CD1c-positive myeloid dendritic cell (primary cell): Measurements from ENCODE around the gene FLVCR2.
"Not testable (repeated sequence)": the region's sequence is repeated elsewhere in the genome, so short reads cannot be mapped to it uniquely, and the experiment has no call there.

ENCODE experiments used
- DNase-seq: peaks from one replicate; pipeline ENCODE4 v3.0.0-alpha.2; 2016; ENCODE audit errors: extremely low spot score

The FLVCR2 gene

DNA sequence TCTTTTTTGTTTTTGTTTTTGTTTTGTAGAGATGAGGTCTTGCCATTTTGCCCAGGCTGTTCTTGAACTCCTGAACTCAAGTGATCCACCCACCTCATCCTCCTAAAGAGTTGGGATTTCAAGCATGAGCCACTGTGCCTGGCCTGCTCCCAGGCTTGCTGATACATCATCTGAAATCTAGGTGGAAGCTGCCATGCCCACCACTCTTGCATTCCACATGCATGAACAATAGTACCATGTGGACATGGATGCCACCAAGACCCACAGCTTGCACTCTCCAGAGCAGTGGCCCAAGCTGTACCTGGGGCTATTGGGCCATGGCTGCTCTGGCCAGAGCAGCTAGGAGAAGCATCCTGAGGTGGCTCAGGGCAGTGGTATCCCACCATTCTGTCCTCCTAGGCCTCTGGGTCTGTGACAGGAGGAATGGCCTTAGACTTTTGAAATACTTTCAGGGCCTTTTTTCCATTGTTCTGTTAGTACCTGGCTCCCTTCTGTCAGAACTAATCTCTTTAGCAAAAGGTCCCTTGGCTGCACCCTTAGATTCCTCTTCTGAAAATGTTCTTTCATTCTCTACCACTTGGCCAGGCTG lies 13.7 kb downstream of the FLVCR2 start:
- DNase-seq = no peak

DNA sequence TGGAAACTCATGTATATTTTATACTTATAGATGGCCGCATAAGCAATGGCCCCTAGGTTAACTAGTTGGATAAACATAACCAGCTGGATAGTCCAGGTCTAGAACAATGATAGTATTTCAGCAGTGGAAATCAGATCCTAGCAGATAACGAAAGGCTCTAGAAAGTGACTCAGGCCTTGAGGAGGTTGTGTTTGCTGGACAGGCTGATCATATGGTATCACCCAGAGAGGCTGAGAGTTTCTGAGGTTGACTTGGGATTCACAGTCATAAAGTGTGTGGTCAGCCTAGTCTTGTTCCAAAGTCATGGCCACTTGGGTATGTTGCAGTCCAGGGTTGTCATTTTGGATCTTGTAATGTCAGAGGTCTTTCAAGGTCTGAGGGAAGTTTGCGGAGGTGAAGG lies 16.8 kb downstream of the FLVCR2 start:
- DNase-seq = peak; percentile 40

DNA sequence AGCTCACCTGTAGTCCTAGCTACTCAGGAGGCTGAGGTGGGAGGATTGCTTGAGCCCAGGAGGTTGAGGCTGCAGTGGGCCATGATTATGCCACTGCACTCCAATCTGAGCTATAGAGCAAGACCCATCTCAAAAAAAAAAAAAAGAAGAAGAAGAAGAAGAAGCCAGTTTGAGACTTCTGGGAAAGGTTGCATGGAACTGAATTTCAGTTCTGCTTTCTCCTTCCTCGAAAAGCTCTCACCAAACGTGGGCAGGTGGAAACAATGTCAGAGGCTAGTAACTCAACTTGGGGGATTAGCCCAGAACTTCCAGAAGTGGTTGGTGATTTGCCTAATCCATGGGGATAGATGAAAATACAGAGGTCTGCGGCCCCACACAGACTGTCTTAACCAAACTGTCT lies 18.7 kb downstream of the FLVCR2 start:
- peak; percentile 91 for DNase-seq

DNA sequence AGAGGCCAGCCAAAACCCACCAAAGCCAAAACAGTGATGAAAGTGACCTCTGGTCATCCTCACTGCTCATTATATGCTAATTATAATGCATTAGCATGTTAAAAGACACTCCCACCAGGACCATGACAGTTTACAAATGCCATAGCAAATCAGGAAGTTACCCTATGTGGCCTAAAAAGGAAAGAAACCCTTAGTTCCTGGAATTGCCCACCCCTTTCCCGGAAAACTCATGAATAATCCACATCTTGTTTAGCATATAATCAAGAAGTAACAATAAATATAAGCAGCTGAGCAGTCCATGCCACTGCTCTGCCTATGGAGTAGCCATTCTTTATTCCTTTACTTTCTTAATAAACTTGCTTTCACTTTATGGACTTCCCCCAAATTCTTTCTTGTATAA lies 21.7 kb downstream of the FLVCR2 start:
- peak; percentile 89 for DNase-seq

DNA sequence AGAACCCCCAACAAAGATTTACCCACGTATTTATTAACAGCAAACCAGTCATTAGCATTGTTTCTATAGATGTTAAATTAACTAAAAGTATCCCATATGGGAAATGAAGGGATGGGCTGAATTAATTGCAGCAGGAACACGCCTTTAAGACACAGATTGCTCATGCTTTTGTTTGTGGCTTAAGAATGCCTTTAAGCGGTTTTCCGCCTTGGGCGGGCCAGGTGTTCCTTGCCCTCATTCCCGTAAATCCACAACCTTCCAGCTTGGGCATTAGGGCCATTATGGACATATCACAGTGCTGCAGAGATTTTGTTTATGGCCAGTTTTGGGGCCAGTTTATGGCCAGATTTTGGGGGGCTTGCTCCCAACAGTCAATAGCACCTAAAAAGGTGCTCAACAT lies 22.6 kb downstream of the FLVCR2 start:
- not testable (repeated sequence) for DNase-seq

DNA sequence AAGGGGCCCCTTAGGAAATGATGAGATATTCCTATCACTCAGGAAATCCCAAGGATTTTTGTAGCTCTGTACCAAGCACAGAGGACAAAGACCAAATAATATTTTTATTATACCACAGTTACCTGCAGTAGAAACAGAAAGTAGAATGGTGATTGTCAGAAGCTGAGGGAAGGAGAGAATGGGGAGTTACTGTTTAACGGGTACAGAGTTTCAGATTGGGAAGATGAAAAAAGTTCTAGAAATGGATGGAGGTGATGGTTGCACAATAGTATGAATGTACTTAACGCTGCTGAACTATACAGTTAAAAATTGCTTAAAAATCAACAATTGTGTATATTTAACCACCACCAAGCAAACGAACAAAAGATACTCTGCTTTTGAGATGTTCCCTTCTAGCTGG lies 24.1 kb downstream of the FLVCR2 start:
- no peak for DNase-seq

DNA sequence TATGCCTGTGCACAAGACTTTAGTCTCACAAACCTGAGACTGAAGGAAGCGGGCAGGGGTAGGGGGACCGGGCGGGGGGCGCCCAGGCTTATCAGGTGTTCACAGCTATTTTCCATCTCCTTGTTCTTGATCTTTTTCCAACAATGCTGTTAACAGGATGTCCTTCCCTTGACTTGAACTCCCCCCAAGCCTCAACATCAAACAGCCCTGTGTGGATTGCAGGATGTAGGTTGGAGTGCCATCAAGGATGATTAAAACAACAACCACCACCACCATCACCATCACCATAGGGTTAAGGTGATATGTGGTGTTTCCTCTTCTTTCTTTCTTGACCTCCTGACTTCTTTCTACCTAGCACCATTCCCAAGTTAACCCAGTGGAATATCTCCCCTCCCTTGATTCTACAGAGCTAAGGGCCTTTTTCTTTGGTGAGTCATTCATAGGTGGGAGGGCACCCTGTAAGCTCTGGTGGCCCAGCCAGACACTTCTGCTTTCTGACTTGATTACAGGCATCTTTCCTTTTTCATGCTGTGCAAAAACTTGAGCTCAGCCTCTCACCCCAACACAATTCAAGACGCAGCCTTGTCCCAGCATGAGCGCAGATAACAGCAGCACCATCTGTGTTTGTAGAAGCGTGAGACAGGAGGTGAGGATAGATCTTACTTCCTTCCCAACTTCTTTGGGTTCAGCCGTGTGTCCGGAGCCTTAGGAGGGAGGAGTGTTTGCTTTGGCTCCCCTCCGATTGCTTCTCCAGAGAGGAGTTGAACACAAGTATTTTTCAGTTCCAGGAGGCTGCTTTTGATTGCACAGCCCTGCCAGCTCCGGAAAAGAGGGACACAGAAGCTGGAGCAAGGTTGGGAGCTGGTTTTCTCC lies 26.8 kb downstream of the FLVCR2 start:
- peak; percentile 85 for DNase-seq

DNA sequence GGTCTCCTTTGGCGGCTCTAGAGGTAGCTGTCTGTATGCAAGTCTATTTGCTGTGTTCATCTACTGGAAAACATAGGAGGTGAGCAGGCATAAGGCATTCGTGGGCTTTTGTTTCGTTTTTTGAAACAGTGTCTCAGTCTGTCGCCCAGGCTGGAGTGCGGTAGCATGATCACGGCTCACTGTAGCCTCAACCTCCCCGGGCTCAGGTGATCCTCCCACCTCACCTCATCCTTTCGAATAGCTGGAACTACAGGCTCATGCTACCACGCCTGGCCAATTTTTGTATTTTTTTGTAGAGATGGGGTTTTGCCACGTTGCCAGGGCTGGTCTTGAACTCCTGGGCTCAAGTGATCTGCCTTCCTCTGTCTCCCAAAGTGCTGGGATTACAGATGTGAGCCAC lies 27.5 kb downstream of the FLVCR2 start:
- DNase-seq = no peak

DNA sequence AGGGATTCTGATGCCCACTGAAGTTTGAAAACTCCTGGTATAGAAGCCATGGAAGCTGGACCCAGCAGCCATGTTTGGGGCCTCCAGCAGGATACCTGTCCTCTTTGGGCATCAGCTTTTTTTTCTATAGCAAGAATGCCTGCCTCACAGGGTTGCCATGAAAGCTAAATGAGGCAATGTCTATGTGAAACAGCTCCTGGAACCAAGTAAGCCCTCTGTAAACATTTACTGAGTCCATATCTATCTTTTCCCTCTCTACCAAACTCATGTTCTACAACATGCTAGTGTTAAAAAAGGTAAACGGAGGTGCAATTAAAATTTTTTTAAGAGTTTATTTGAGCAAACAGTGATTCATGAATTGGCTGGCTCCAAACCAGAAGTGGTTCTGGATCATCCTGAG lies 28.6 kb downstream of the FLVCR2 start:
- no peak for DNase-seq

DNA sequence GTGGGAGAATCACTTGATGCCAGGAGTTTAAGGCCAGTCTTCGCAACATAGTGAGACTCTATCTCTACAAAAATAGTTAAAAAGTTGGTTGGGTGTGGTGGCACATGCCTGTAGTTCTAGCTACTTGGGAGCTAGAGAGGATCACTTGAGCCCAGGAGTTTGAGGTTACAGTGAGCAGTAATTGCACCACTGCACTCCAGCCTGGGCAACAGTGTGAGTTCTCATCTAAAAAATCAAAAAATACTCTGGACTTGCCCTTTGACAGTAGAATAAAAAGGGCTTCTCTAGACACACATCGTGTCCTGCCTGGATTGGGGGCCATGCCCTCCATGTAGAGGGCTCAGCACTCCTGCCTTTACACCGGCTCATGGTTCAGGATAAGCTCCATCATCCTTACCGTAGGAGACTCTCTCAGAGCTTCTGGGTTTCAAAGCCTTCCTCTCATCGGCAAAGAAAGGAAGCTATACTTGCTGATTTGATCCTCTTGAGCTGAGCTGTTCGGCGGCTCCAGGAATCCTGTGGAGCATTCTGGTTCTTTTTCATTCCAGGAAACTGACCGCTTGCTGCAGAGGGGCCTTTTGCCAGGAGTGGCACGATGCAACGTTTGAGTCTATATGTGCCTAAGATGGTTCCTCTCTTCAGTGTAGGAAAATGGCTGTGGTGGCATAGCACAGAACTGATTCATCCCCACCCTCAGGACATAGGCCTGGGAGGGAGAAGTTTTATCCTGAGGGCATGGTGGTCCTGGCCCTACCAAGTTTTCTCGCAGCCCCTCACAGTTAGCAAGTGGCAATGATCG lies 29.6 kb downstream of the FLVCR2 start:
- DNase-seq = no peak

DNA sequence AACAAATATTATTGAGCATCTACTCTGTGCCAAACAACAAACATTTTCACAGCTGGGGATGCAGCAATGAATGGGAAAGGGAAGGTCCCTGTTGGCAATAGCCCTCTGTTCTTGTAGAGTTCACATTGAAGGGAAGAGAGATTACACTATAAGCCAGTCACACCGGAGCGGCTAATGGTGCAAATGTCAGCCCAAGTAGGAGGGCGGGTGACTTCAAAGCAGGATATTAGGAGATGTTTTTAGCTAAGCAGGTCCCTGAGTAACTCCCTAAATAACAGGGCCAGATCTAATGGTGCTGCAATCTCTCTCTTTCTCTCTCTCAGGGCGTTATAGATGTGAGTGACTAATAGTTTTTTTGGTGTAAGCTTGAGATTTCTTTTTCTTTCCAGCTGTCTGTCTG lies 30.7 kb downstream of the FLVCR2 start:
- DNase-seq = peak; percentile 47

DNA sequence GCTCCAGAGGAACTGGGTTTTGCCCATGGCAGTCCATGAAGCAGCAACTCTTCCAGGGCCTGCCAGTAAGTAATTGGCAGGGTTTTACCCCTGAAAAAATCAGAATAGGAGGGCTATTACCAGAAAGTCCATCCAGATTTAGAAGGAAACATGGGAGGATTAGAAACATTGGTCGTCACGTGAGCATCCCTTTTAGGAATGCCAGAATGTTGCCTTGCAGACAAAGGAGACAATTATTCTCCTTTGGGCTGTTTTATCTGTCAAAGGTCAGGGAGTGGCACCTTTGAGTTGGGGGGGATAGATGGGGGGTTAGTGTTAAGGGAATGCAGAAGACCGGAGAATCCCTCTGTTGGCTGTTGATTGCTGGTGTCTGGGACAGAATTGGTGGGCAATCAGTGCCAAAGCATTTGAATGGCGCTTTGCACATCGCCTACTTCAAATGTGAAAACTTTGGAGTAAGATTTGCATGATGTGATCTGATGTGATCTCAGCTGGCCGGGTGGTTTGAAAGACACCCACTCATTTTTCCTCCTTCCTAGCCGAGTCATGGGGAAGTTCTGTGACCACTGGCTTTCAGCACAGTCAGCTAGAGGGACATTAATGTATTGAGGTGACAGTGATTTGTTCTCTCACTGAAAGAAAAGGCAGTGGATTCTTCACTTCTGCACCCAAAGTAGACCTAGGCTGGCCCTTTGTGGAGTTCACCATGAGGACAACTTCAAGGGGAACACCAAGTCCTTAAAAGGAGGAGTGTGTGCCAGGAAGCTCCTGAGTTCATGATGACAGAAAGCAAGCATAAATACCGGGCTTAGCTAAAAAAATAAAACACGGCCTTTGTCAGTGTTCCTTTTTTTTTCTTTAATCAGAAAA lies 31.4 kb downstream of the FLVCR2 start:
- peak; percentile 93 for DNase-seq

DNA sequence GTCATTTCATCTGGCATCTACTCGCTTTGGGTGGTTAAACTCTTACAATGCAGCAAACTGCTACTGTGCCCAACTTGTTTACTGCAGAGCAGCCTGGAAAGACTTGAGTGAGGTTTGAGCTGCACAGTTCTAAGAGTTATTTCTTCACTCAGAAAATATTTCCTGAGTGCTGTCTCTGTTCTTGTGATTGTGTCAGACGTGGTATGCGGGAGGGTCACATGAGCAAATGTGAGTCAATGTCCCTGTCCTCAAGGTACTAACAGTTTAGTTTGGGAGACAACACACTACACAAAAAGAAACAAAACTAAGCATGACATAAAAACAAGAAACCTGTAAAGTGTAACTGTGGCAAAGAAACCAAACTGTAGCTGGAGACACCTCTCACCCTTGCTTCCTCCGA lies 32.4 kb downstream of the FLVCR2 start:
- peak; percentile 44 for DNase-seq

DNA sequence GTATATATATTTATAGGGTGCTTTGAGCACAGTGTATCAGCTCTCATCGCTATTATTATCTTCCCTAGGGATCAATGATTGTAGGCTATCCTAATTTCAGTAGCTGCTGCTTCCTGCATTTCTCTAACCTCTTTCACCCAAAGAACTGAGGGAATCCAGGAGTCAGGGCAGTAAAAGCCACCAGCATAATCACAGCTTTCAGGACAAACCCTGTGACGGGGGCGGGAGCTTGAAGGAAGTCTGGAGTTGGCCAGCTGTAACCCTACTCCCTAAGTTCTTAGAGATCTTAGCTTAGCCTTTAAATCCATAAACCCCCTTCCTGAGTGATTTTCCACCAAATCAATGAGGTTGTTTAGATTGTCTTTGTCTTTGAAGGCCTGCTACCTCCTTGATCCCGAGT lies 33.7 kb downstream of the FLVCR2 start:
- no peak for DNase-seq

DNA sequence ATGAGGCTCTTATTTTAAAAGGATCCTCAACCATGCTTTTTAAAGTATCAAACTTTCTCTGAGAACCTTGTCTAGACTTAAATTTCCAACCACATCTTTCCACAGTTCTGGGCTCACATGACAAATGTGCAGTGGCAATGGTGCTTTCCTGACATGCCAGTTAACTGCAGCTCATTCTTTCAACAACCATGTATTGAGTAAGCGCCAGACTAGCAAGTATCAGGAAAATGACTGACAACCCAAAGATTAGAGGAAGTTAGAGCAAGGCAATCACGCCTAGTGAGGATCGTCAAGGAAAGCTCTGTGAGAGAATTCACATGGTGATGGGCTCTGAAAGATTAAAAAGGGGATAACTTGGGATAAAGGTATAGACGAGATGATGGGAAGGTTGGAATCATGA lies 35.8 kb downstream of the FLVCR2 start:
- DNase-seq = peak; percentile 85

DNA sequence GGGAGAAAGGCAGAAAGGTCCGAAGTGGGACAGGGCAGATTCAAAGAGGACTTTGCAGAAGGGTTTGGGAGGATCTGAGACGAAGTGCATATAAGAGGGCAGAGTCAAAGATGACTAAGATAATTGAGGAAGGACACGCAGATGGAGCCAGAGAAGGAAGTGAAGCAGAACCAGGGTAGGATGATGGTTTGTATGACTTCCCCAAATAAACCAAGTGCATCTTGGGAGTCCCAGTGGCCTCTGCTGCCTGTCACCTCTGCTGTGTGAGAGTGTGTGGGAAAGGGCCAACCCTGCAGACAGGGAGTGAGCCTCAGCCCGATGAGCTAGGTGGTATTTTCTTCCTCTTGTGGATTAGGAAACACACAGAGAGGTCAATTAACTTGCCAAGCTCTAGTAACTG lies 36.8 kb downstream of the FLVCR2 start:
- peak; percentile 94 for DNase-seq

DNA sequence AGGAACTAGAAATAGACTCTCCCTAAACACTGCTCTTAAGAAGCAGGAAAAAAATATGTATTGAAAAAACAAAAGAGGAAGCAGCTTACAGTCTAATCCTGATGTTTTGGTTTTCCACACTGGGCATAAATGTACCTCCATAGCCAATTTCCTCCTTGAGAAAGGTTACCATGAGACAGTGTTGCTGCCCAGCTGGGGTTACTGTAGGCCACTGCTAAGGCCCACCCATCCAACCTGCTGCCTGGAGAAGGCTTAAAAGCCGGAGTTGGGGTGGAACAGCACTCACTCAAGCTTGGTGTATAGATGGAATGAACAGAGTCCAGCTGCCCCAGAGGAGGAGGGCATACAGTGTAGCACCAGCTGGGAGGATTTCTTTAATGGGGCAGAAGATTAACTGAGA lies 41.1 kb downstream of the FLVCR2 start:
- peak; percentile 41 for DNase-seq

DNA sequence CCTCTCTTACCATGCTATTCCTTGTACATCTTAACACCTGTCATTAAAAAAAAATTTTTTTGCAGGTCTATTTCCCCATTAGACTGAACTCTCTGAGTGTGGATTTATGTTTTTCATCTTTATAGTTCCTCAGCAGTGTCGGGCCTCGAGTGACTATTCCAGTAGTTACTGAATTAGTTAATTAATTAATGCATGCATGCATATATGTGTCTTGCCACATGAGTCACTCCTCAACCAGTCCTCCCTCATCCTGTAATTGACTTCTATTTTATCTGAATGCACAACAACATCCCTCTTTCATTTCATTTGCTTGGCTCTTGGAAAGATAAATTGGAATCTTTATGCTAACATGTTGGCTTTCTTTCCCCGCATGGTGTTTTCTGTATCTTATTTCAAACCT lies 46.6 kb downstream of the FLVCR2 start:
- no peak for DNase-seq

DNA sequence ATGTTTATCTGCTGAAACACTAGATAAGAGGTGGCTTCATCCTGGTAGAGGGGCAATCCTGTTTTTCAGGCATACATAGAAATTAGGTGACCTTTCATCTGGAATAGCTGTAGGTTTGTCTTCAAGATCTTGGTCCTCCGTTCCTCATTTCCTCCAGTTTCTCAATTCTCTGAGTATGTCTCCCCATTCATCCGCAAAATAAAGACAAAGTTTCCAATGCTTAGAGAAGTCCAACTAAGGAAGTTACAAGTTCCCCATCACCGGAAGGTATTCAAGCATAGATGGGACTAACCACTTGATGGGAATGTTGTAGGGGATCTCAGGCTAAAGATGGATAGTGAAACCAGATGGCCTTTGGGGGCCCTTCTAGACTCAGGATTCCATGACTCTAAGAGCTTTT lies 48.0 kb downstream of the FLVCR2 start:
- peak; percentile 49 for DNase-seq

DNA sequence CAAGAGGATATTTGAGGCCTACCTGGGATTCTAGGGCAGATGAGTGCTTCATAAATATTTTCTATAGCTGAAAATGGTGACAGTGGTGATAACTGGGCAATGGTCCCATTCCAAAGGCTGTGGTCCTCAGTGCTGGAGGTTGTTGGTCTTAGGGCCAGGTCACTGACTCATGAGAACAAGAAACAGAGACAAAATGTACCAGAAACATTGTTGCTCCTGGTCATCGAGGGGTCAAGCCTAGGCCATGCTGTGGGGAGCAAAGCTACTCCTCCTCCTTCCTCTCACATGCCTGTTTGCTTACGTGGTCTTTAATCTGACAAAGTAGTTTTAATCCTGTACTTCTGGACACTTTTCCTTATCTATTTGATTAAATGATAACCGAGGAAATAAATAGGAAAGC lies 48.4 kb downstream of the FLVCR2 start:
- DNase-seq = no peak

DNA sequence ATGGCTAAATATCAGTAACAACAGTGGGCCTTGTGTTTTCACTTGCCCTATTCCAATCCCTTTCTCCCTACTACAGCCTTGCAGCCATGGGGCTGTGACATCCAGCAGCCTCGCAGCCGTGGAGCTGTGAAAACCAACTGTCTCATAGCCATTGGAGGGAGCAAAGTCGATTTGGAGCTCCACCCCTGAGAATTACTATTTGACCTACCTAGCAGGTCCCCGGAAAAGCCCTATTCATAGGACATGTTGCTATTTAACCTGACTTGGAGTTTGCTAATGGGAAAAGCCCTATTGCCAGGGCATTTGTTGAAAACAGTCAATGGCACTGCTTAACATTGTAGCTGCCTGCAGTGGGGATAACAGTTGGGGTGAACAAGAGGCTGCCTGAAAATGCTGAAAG lies 49.0 kb downstream of the FLVCR2 start:
- DNase-seq = no peak

DNA sequence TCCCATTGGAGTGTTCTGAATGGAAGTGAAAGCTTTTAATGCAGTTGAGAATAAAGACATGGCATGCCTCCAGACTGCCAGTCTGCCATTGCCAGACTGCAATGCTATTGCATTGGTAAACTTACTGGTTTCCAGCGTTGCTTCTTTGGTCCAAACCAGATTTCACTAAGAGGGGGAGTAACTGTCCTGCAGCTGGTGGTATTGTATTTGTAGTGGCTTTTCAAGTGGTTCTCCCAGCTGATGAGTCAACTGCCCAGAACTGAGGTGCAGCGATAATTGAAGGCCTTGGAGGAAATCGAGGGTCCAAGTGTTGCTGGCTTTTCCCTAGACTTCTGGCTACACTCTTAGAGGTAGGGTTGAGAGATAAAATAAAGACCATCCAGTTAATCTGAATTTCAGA lies 50.4 kb downstream of the FLVCR2 start:
- DNase-seq = no peak
